Common myeloid progenitor, CD34-positive (primary cell): ENCODE results near the gene DHX35.

Experiments
- CTCF ChIA-PET: fragments of 350-600 bp; sonication (Branson Sonifier 250); formaldehyde crosslinking; loops from one replicate; lab custom pipeline; 2021; ENCODE audit warnings: antibody characterized with exemption; lab: Charles Lee
- POLR2A ChIA-PET: fragments of 350-600 bp; sonication (Branson Sonifier 250); formaldehyde crosslinking; loops from one replicate; lab custom pipeline; 2021; ENCODE audit warnings: antibody characterized with exemption; lab: Charles Lee
- DNase-seq, 3 donors: peaks; one replicate each; pipeline versions ENCODE4 v3.0.0 to v3.0.0-alpha.2; 2013
- H3K27ac ChIP-seq, 2 experiments: 1 replicate in 1 of 2; 2 replicates in 1 of 2; pipeline ENCODE4 v1.7.0; 2013; ENCODE audit warnings: inconsistent platforms in 2 of 2, low read length in 2 of 2, mild to moderate bottlenecking in 2 of 2, low read depth in 1 of 2, moderate library complexity in 1 of 2; ENCODE audit not compliant: severe bottlenecking in 2 of 2, insufficient read depth in 1 of 2, poor library complexity in 1 of 2
- H3K27me3 ChIP-seq, 5 experiments: replicated peaks in 2 of 5; 1 replicate in 3 of 5; 2 replicates in 2 of 5; pipeline versions ENCODE4 v1.6.1 to v1.7.0; 2013; ENCODE audit warnings: low read length in 4 of 5, mild to moderate bottlenecking in 2 of 5, moderate library complexity in 2 of 5, inconsistent platforms in 1 of 5; ENCODE audit not compliant: insufficient read depth in 5 of 5, control insufficient read depth in 4 of 5
- H3K36me3 ChIP-seq, 4 experiments: 1 replicate in 2 of 4; 2 replicates in 2 of 4; pipeline versions ENCODE4 v1.6.1 to v1.7.0; 2013; ENCODE audit warnings: low read length in 3 of 4, control low read depth in 1 of 4, mild to moderate bottlenecking in 1 of 4; ENCODE audit not compliant: control insufficient read depth in 4 of 4, insufficient read depth in 4 of 4
- H3K4me1 ChIP-seq, 4 experiments: 1 replicate in 3 of 4; 2 replicates in 1 of 4; pipeline versions ENCODE4 v1.6.1 to v1.7.1; 2013; ENCODE audit warnings: low read length in 3 of 4, mild to moderate bottlenecking in 3 of 4, control low read depth in 1 of 4, inconsistent platforms in 1 of 4, moderate library complexity in 1 of 4; ENCODE audit not compliant: control insufficient read depth in 4 of 4, insufficient read depth in 4 of 4; ENCODE audit errors: control extremely low read depth in 1 of 4
- H3K4me3 ChIP-seq, 7 experiments: 1 replicate in 4 of 7; 2 replicates in 3 of 7; pipeline versions ENCODE4 v1.5.1 to v1.7.0; 2013; ENCODE audit warnings: mild to moderate bottlenecking in 7 of 7, low read length in 6 of 7, moderate library complexity in 6 of 7, inconsistent platforms in 2 of 7, low read depth in 2 of 7, control low read depth in 1 of 7; ENCODE audit not compliant: insufficient read depth in 4 of 7, control insufficient read depth in 1 of 7; ENCODE audit errors: extremely low read depth in 1 of 7
- H3K9me3 ChIP-seq, 5 experiments: 1 replicate in 4 of 5; 2 replicates in 1 of 5; pipeline versions ENCODE4 v1.6.1 to v1.7.1; 2013; ENCODE audit warnings: low read length in 4 of 5, mild to moderate bottlenecking in 2 of 5, inconsistent platforms in 1 of 5, low read depth in 1 of 5, moderate library complexity in 1 of 5; ENCODE audit not compliant: control insufficient read depth in 4 of 5, insufficient read depth in 2 of 5; ENCODE audit errors: control extremely low read depth in 1 of 5
- WGBS: methylation state at CpG from one replicate; pipeline ENCODE4 v1.1.5; 2013; ENCODE audit not compliant: insufficient coverage; 5-methylcytosine and 5-hydroxymethylcytosine counted together

Gene DHX35

DNA sequence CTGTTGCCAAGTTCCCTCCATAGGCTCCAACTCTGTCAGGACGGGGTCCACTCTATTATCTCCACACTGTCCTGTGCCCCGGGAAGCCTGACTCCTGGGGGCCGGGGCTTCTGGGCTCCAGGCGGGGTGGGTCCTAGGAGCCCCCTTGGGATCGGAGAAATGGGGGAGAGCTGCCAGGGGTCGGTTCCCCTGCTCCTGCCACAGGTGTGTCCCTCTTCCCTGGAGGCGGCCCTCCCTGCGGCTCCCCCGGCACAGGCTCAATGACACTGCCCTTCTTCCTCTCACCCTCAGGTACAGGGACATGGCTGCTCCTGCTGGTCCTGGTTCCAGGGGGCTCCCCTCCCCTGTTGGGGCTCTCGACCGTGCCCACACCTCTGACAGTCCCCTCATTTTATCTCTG is 110.0 kb downstream of the DHX35 start:
- Histone ChIP-seq H3K36me3 (no peaks in the 10 kb centered on the region), H3K4me3 (no peak overlapping the region), H3K4me1 (no peaks in the 10 kb centered on the region), H3K27me3 (peaks cover 0 to 23% (median 6%) of the 10 kb centered on the region in 5 experiments), H3K27ac (no peak overlapping the region), H3K9me3 (peaks cover 0 to 12% (median 0%) of the 10 kb centered on the region in 5 experiments)
- no peak for DNase-seq
- 97% methylated on average over 8 of the region's 11 CpGs for WGBS
- POLR2A ChIA-PET, result no interaction called here
- CTCF ChIA-PET, result no interaction called here

DNA sequence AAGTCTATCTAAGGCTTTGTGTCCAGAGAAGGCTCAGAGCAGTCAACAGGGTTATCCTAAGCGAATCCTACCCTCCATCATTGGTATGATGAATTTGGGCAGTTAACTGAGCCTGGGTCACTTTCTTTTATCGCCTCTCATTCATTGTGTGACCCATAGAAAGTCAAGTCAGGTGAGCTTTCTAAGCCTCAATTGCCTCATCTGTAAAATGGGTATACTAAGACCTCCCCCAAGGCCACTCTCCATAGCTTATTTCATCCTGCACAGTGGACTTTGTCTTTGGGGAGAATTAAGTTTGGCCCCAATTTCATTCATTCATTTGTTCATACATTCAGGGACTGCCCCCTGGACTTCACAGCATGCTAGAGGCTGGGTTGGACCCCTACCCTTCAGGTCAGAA is 110.5 kb downstream of the DHX35 start:
- peaks cover 0 to 26% (median 6%) of the 10 kb centered on the region in 5 experiments for H3K27me3 ChIP-seq
- CTCF ChIA-PET, result no interaction called here
- no peak overlapping the region for H3K4me3 ChIP-seq
- POLR2A ChIA-PET, result no interaction called here
- peaks cover 0 to 11% (median 0%) of the 10 kb centered on the region in 5 experiments for H3K9me3 ChIP-seq
- DNase-seq, result no peak
- H3K36me3 ChIP-seq, result no peaks in the 10 kb centered on the region
- no peaks in the 10 kb centered on the region for H3K4me1 ChIP-seq
- no peak overlapping the region for H3K27ac ChIP-seq
- 100% methylated on average over 2 of the region's 2 CpGs for WGBS

DNA sequence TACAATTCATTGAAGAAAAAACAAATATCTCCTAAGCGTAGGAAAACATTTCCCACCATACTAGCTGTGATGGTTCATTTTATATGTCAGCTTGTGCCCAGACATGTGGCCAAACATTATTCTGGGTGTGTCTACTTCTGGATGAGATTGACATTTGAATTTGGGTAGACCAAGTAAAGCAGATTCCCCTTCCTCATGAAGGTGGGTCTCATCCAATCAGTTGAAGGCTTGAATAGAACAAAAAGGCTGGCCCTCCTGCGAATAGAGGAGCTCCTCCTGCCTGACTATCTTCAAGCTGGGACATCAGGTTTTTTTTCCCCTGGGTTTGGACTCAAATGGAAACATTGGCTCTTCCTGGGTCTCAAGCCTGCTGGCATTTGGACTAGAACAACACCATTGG is 113.6 kb downstream of the DHX35 start:
- Histone ChIP-seq H3K27ac (no peak overlapping the region), H3K4me1 (peaks cover 0 to 4% (median 3%) of the 10 kb centered on the region in 4 experiments), H3K9me3 (no peaks in the 10 kb centered on the region), H3K27me3 (peaks cover 0 to 8% (median 0%) of the 10 kb centered on the region in 5 experiments), H3K36me3 (no peaks in the 10 kb centered on the region), H3K4me3 (no peak overlapping the region)
- no peak for DNase-seq
- WGBS, result 100% methylated on average over 1 of the region's 2 CpGs
- CTCF ChIA-PET, result interaction anchor here (1.0 to 4.0 kb wide), 5 partner anchors 17 to 36 kb away, joined by 3 to 32 read pairs (median 3); no protein-coding TSS in a partner anchor
- POLR2A ChIA-PET, result no interaction called here

DNA sequence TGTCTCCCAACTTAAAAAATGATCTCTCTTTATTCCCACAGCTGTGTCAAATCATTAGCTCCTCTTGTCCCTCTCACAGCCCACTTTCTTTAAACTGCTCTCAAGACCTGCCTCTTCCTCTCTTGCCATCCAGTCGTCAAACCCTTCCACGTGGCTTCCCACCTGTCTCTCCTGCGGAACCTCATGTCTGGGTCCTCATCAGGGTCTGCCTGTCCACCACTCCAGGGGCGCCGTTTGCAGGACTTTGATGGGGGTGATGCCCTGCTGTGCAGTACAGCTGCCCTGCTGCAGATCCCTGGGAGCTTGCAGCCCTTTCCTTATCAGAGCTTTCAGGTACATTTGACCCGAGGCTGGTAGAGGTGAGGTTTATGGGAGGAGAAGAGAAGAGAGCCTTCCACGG is 114.8 kb downstream of the DHX35 start:
- ChIA-PET CTCF (interaction anchor here (0.6 to 4.0 kb wide), 7 partner anchors 9 to 30 kb away, joined by 3 to 32 read pairs (median 3); no protein-coding TSS in a partner anchor), POLR2A (no interaction called here)
- Histone ChIP-seq H3K36me3 (no peaks in the 10 kb centered on the region), H3K4me3 (no peak overlapping the region), H3K27me3 (peaks cover 0 to 8% (median 0%) of the 10 kb centered on the region in 5 experiments), H3K4me1 (peaks cover 0 to 4% (median 3%) of the 10 kb centered on the region in 4 experiments), H3K27ac (no peak overlapping the region), H3K9me3 (no peaks in the 10 kb centered on the region)
- 71% methylated on average over 4 of the region's 7 CpGs for WGBS
- no peak for DNase-seq

DNA sequence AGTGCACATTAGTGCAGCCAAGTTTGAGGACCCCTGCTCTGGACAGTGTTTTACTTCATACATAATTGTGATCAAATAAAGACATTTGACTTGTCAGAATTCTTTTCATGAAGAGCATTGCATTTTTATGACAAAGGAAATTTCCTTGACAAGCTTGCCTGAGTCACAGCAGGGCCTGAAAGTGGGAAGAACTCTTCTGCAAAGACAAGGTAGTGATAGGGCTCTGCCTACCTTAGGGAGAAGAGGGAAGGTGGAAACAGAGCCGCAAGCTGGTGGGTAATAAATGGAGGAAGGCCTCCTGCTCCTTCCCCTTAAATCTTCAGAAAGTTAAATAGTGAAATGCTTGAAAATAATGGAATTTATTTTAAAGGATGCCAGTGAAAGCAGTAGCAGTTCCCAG is 118.2 kb downstream of the DHX35 start:
- Histone ChIP-seq H3K36me3 (no peaks in the 10 kb centered on the region), H3K27me3 (peaks cover 0 to 8% (median 0%) of the 10 kb centered on the region in 5 experiments), H3K27ac (no peak overlapping the region), H3K9me3 (peaks cover 0 to 2% (median 0%) of the 10 kb centered on the region in 5 experiments), H3K4me3 (no peak overlapping the region), H3K4me1 (peaks cover 0 to 4% (median 3%) of the 10 kb centered on the region in 4 experiments)
- WGBS, result 86% methylated on average over 1 of the region's 1 CpG
- POLR2A ChIA-PET, result no interaction called here
- CTCF ChIA-PET, result interaction anchor here (0.7 to 4.0 kb wide), 6 partner anchors 9 to 30 kb away, joined by 4 to 44 read pairs (median 6); no protein-coding TSS in a partner anchor
- no peak for DNase-seq

DNA sequence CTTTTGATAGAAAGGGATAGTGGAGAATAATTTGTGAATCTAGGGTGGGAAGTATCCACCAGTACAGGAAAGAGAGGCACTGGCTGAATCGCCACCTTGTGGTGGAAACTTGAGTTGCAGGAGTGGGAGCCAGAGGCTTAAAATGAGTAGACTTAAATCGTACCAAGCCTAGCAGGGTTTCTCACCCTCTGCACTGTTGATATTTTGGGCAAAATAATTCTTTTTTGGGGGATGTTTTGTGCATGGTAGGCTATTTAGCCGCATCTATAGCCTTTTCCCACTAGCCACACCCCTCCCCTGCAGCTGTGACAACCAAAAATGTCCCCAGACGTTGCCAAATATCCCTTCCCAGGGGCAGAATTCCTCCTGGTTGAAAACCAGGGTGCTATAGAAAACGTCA is 119.1 kb downstream of the DHX35 start:
- DNase-seq, result peak; percentile 66 to 85 (median 76)
- Histone ChIP-seq H3K4me3 (no peak overlapping the region), H3K9me3 (peaks cover 0 to 9% (median 1%) of the 10 kb centered on the region in 5 experiments), H3K27me3 (peaks cover 0 to 9% (median 0%) of the 10 kb centered on the region in 5 experiments), H3K4me1 (peaks cover 0 to 4% (median 3%) of the 10 kb centered on the region in 4 experiments), H3K36me3 (no peaks in the 10 kb centered on the region), H3K27ac (no peak overlapping the region)
- CTCF ChIA-PET, result interaction anchor here (0.6 to 4.0 kb wide), 9 partner anchors 10 to 435 kb away, joined by 3 to 44 read pairs (median 4); no protein-coding TSS in a partner anchor
- 42% methylated on average over 2 of the region's 5 CpGs for WGBS
- POLR2A ChIA-PET, result no interaction called here

DNA sequence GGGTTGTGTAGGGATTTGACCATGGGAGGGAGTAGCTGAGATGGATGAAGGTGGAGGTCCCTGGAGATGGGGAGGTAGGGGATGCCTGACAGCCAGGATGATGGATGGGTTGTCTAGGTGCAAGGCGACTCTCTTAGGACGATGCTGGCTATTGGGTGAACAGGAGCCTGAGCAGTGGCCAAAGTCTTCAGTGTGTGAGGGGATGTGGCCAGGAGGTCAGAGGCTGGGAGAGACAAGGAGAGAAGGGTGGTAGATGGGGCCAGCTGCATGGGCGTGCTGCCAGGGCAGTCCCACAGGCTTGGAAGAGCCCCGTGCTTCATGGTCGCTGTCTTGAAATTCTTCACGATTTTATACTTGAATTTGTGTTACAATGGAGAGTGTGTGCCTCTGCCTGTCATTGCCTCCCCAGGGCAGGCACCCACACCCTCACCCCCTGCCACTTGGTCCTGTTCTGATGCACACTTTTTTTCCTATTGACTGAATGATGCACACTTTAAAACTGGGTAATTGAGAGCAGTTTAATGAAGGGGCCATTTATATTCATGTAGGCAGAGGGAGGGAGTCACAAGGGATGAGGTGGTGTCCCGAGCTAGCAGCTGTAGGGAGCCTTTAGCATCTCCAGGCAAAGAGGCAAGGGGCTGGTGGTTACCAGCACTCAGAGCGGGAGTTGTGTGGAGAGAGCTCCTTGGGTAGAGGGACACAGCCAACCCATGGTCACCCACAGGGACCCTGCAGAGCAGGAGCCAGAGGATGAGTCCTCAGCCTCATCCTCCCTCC is 120.7 kb downstream of the DHX35 start:
- ChIA-PET POLR2A (no interaction called here), CTCF (interaction anchor here (0.9 to 4.0 kb wide), 6 partner anchors 10 to 356 kb away, joined by 3 to 44 read pairs (median 4); no protein-coding TSS in a partner anchor)
- no peak overlapping the region for H3K27ac ChIP-seq
- WGBS, result 85% methylated on average over 5 of the region's 8 CpGs
- no peak overlapping the region for H3K4me3 ChIP-seq
- peaks cover 0 to 4% (median 3%) of the 10 kb centered on the region in 4 experiments for H3K4me1 ChIP-seq
- H3K9me3 ChIP-seq, result peaks cover 0 to 9% (median 1%) of the 10 kb centered on the region in 5 experiments
- no peak for DNase-seq
- peaks cover 0 to 5% (median 0%) of the 10 kb centered on the region in 5 experiments for H3K27me3 ChIP-seq
- H3K36me3 ChIP-seq, result no peaks in the 10 kb centered on the region
